Measurements from ENCODE around the gene SYNGAP1. TPM values are rescaled to one million over a fixed set of nuclear protein-coding genes. Genes with fewer than 3 reads are reported as not detected.

SYNGAP1 gene
- total RNA-seq, 1 donor from 2014 or later = 36.1 TPM

DNA sequence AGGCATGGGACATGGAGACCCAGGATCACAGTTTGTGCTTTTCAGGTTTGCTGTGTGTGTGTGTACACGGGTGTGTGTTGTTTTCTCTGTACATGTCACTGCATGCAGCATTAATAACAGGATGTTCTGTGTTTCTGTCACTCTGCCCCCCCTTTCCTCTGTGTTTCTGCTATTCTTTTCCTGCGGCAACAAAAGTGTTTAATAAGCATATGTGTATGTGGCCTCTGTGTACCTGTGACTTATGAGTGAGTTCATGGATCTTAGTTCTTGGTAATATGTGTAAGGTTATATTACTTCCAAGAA lies 9.8 kb downstream of the SYNGAP1 start:
- TF ChIP-seq, protein P1, sequence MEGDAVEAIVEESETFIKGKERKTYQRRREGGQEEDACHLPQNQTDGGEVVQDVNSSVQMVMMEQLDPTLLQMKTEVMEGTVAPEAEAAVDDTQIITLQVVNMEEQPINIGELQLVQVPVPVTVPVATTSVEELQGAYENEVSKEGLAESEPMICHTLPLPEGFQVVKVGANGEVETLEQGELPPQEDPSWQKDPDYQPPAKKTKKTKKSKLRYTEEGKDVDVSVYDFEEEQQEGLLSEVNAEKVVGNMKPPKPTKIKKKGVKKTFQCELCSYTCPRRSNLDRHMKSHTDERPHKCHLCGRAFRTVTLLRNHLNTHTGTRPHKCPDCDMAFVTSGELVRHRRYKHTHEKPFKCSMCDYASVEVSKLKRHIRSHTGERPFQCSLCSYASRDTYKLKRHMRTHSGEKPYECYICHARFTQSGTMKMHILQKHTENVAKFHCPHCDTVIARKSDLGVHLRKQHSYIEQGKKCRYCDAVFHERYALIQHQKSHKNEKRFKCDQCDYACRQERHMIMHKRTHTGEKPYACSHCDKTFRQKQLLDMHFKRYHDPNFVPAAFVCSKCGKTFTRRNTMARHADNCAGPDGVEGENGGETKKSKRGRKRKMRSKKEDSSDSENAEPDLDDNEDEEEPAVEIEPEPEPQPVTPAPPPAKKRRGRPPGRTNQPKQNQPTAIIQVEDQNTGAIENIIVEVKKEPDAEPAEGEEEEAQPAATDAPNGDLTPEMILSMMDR (IDR thresholded peaks at IDR 0.05; ENCODE audit: insufficient read depth, low read depth, low read length) = no peak
- TF ChIP-seq EZH2 (IDR thresholded peaks at IDR 0.05; ENCODE audit: insufficient read depth, low read length) = no peak
- H3K9ac ChIP-seq (ENCODE audit: low read length) = no peak overlapping the region
- peaks cover 61% of the 10 kb centered on the region for H4K20me1 ChIP-seq (ENCODE audit: insufficient read depth, low read length)
- H3K27me3 Mint-ChIP-seq (ENCODE audit: low read depth, unreplicated experiment) = no peaks in the 10 kb centered on the region
- no peaks in the 10 kb centered on the region for H3K27me3 ChIP-seq (ENCODE audit: insufficient read depth, low read length)
- FAIRE-seq (no peak), DNase-seq (ENCODE audit: low read depth) (no peak)
- H3K4me1 ChIP-seq (ENCODE audit: insufficient read depth, low read length) = peaks cover 55% of the 10 kb centered on the region
- no peak overlapping the region for H3K4me3 ChIP-seq (ENCODE audit: insufficient read depth, low read depth, low read length)
- peaks cover 38% of the 10 kb centered on the region for H3K79me2 ChIP-seq (ENCODE audit: insufficient read depth, low read length)
- peak overlapping the region; percentile 100 for H3K4me2 ChIP-seq (ENCODE audit: low read length)
- peaks cover 65% of the 10 kb centered on the region for H3K4me1 Mint-ChIP-seq (ENCODE audit: low read depth, unreplicated experiment)
- peak overlapping the region; percentile 91 for H3K4me3 Mint-ChIP-seq (ENCODE audit: unreplicated experiment)
- H3K9me3 Mint-ChIP-seq (ENCODE audit: unreplicated experiment) = no peaks in the 10 kb centered on the region
- H3K36me3 ChIP-seq (ENCODE audit: insufficient read depth, low read length) = no peaks in the 10 kb centered on the region
- H3K36me3 Mint-ChIP-seq (ENCODE audit: low read depth, unreplicated experiment) = peaks cover 3% of the 10 kb centered on the region
- H3K27ac Mint-ChIP-seq (ENCODE audit: unreplicated experiment) = no peak overlapping the region
- H3K27ac ChIP-seq (ENCODE audit: low read depth, low read length) = no peak overlapping the region
- H2AFZ ChIP-seq (ENCODE audit: low read depth, low read length) = no peak overlapping the region
- H3K9me3 ChIP-seq (ENCODE audit: insufficient read depth, low read depth, low read length) = no peaks in the 10 kb centered on the region

DNA sequence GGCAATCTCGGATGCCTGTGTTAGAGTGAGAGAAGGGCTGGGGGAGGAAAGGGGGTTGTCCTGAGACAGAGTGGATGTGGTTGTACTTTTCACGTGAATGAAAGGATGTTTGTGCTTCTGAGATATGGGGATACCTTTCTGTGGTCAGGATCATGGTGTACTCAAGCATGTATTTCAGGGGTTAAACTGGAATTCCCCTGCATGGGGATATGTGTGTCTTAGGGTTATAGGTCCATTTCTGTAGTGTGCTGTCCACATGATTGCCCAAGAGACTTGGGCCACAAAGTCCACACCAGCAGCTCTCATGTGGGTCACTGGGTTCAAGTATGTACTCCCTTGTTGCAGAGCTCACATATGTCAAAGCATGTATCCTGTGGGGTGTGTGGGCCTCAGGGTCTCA lies 10.5 kb downstream of the SYNGAP1 start:
- H3K4me2 ChIP-seq (ENCODE audit: low read length) = peak overlapping the region; percentile 71
- Mint-ChIP-seq H3K4me3 (ENCODE audit: unreplicated experiment) (peak overlapping the region; percentile 91), H3K9me3 (ENCODE audit: unreplicated experiment) (no peaks in the 10 kb centered on the region), H3K4me1 (ENCODE audit: low read depth, unreplicated experiment) (peaks cover 62% of the 10 kb centered on the region), H3K27ac (ENCODE audit: unreplicated experiment) (peak overlapping the region; percentile 75), H3K27me3 (ENCODE audit: low read depth, unreplicated experiment) (no peaks in the 10 kb centered on the region), H3K36me3 (ENCODE audit: low read depth, unreplicated experiment) (peaks cover 6% of the 10 kb centered on the region)
- FAIRE-seq (no peak), DNase-seq (ENCODE audit: low read depth) (no peak)
- no peaks in the 10 kb centered on the region for H3K27me3 ChIP-seq (ENCODE audit: insufficient read depth, low read length)
- H4K20me1 ChIP-seq (ENCODE audit: insufficient read depth, low read length) = peaks cover 64% of the 10 kb centered on the region
- no peak overlapping the region for H3K4me3 ChIP-seq (ENCODE audit: insufficient read depth, low read depth, low read length)
- TF ChIP-seq, protein P1 (IDR thresholded peaks at IDR 0.05; ENCODE audit: insufficient read depth, low read depth, low read length) = no peak
- no peak for TF ChIP-seq EZH2 (IDR thresholded peaks at IDR 0.05; ENCODE audit: insufficient read depth, low read length)
- H3K4me1 ChIP-seq (ENCODE audit: insufficient read depth, low read length) = peaks cover 49% of the 10 kb centered on the region
- no peaks in the 10 kb centered on the region for H3K9me3 ChIP-seq (ENCODE audit: insufficient read depth, low read depth, low read length)
- peaks cover 38% of the 10 kb centered on the region for H3K79me2 ChIP-seq (ENCODE audit: insufficient read depth, low read length)
- no peaks in the 10 kb centered on the region for H3K36me3 ChIP-seq (ENCODE audit: insufficient read depth, low read length)
- no peak overlapping the region for H2AFZ ChIP-seq (ENCODE audit: low read depth, low read length)
- no peak overlapping the region for H3K27ac ChIP-seq (ENCODE audit: low read depth, low read length)
- no peak overlapping the region for H3K9ac ChIP-seq (ENCODE audit: low read length)

DNA sequence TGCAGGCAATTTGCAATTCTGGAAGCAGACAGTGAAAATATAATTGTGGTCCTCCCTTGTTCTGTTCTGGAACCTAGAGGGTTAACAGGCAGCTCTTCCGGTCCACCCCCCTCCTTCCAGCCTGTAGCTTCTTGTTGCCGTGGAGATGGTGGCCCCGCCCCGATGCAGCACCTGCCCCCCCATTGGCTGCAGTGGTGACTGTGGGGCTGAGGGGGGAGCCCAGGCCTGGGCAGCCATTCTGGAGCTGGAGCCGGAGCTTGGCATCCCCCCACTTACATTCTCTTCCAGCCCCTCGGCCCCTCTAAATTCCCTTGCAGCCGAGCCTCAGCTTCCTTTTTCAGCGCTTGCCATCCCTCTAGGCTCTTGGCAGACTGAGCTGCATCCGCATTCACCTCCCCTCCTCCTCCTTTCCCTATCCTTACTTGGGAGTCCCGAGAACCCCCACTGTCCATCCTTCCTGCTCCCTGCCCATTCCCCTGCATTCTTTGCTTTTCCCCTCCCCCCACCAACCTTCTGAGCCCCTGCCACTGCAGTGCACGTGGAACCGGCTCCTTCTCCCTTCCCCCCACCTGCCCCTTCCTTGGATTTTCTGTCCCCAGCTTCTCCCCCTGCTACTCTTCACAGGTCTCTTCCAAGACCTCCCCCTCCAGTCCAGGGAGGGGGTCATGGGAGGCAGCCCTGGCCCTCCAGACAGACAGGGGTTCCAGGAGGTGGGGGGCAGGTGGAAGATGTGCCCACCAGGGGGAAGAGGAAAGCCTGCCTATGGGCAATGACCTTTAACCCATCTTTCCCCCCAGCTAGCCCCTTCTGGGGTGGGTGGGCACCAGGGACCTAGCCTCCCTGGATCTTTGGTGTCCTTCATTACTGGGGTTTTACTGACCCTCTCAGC lies 11.4 kb downstream of the SYNGAP1 start:
- no peaks in the 10 kb centered on the region for H3K27me3 Mint-ChIP-seq (ENCODE audit: low read depth, unreplicated experiment)
- Histone ChIP-seq H3K9ac (ENCODE audit: low read length) (peak overlapping the region; percentile 8), H3K4me2 (ENCODE audit: low read length) (peak overlapping the region; percentile 71), H2AFZ (ENCODE audit: low read depth, low read length) (no peak overlapping the region), H3K4me3 (ENCODE audit: insufficient read depth, low read depth, low read length) (peak overlapping the region; percentile 12), H4K20me1 (ENCODE audit: insufficient read depth, low read length) (peaks cover 64% of the 10 kb centered on the region), H3K27me3 (ENCODE audit: insufficient read depth, low read length) (no peaks in the 10 kb centered on the region), H3K79me2 (ENCODE audit: insufficient read depth, low read length) (peaks cover 38% of the 10 kb centered on the region), H3K36me3 (ENCODE audit: insufficient read depth, low read length) (peaks cover 5% of the 10 kb centered on the region), H3K27ac (ENCODE audit: low read depth, low read length) (no peak overlapping the region), H3K9me3 (ENCODE audit: insufficient read depth, low read depth, low read length) (no peaks in the 10 kb centered on the region), H3K4me1 (ENCODE audit: insufficient read depth, low read length) (peaks cover 49% of the 10 kb centered on the region)
- peak overlapping the region; percentile 75 for H3K27ac Mint-ChIP-seq (ENCODE audit: unreplicated experiment)
- FAIRE-seq = no peak
- peak overlapping the region; percentile 75 for H3K4me3 Mint-ChIP-seq (ENCODE audit: unreplicated experiment)
- no peaks in the 10 kb centered on the region for H3K9me3 Mint-ChIP-seq (ENCODE audit: unreplicated experiment)
- H3K4me1 Mint-ChIP-seq (ENCODE audit: low read depth, unreplicated experiment) = peaks cover 61% of the 10 kb centered on the region
- TF ChIP-seq EZH2 (IDR thresholded peaks at IDR 0.05; ENCODE audit: insufficient read depth, low read length) = no peak
- TF ChIP-seq, protein P1 (IDR thresholded peaks at IDR 0.05; ENCODE audit: insufficient read depth, low read depth, low read length) = no peak
- DNase-seq (ENCODE audit: low read depth) = peak; percentile 45
- H3K36me3 Mint-ChIP-seq (ENCODE audit: low read depth, unreplicated experiment) = peaks cover 10% of the 10 kb centered on the region
